Panc1 (cell line): Measurements from ENCODE around the gene INMT.

Source experiments
- CTCF ChIP-seq: fragments of 450-650 bp; IDR thresholded peaks from 2 replicates; pipeline ENCODE4 v1.5.1; 2017; ENCODE audit warnings: mild to moderate bottlenecking
- POLR2AphosphoS5 ChIP-seq: IDR thresholded peaks from 2 replicates; pipeline ENCODE4 v1.6.1; 2012; ENCODE audit warnings: mild to moderate bottlenecking, low read depth, low read length, moderate library complexity
- REST ChIP-seq, 2 experiments: IDR thresholded peaks; 2 replicates each; pipeline ENCODE4 v1.6.1; 2011 to 2012; ENCODE audit warnings: low read depth in 2 of 2, control low read depth in 1 of 2, low read length in 1 of 2, mild to moderate bottlenecking in 1 of 2, moderate library complexity in 1 of 2; ENCODE audit not compliant: insufficient read depth in 1 of 2
- SIN3A ChIP-seq: IDR thresholded peaks from 2 replicates; pipeline ENCODE4 v1.6.1; 2012; ENCODE audit warnings: low read depth, mild to moderate bottlenecking, low read length, moderate library complexity, borderline replicate concordance; ENCODE audit not compliant: insufficient read depth
- TCF7L2 ChIP-seq: IDR thresholded peaks from 2 replicates; pipeline ENCODE4 v1.6.1; 2011; ENCODE audit warnings: mild to moderate bottlenecking, low read depth, low read length, inconsistent platforms

GRCh38 chr7:30780941-30781340 is 29.0 kb downstream of the INMT start:
- no peak for TF ChIP-seq CTCF
- no peak for TF ChIP-seq TCF7L2
- TF ChIP-seq POLR2AphosphoS5, result no peak
- no peak for TF ChIP-seq REST (IDR thresholded peaks at IDR 0.05; ENCODE audit: insufficient read depth in 1 of 2, low read depth in 2 of 2, low read length in 1 of 2)
- no peak for TF ChIP-seq SIN3A
